Measurements from ENCODE around the gene PROSER2.

Gene PROSER2

GRCh38 chr10:11870900-11871400 is 47.8 kb downstream of the PROSER2 start:
- DNase-seq = no peak

GRCh38 chr10:11871466-11871865 is 48.3 kb downstream of the PROSER2 start:
- DNase-seq = no peak

GRCh38 chr10:11874568-11875493 is 51.7 kb downstream of the PROSER2 start:
- DNase-seq = no peak

- no peak for DNase-seq
These were observed 52.5 kb downstream of the PROSER2 start for GRCh38 chr10:11875494-11876281.

- DNase-seq = no peak
These were observed 53.2 kb downstream of the PROSER2 start for GRCh38 chr10:11876324-11876723.

GRCh38 chr10:11876805-11877590 is 53.8 kb downstream of the PROSER2 start:
- no peak for DNase-seq

DNA sequence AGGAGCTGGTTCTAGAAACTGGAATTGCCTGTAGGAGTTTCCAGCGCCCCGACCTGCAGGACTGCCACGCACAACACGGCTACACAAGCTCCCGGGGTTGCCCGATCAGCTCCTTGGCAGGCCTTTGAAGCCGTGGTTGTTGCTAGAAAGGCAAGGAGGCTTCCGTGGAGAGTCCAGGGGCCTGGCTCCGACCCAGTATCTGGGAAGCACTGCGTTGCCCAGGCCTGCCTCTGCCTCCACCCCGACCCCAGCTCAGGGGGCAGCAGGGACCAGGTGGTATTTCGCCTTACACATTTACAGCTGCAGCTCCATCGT is 54.4 kb downstream of the PROSER2 start:
- no peak for DNase-seq

- DNase-seq = no peak
These were observed 55.6 kb downstream of the PROSER2 start for GRCh38 chr10:11878776-11879175.

DNA sequence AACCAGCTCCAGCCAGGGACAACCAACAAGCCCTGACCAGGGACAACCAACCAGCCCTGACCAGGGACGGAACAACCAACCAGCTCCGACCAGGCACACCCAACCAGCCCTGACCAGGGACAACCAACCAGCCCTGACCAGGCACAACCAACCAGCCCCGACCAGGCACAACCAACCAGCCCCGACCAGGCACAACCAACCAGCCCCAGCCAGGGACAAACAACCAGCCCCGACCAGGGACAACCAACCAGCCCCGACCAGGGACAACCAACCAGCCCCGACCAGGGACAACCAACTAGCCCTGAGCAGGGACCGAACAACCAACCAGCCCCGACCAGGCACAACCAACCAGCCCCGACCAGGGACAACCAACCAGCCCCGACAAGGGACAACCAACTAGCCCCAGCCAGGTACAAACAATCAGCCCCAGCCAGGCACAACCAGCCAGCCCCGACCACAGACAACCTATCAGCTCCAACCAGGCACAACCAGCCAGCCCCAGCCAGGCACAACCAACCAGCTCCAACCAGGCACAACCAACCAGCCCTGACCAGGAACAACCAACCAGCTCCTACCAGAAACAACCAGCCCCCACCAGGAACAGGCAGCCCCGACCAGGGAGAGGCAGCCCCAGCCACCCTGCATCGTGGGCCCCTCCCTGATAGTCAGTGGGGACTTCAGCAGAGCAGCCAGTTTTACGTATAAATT is 56.4 kb downstream of the PROSER2 start:
- DNase-seq = no peak

DNA sequence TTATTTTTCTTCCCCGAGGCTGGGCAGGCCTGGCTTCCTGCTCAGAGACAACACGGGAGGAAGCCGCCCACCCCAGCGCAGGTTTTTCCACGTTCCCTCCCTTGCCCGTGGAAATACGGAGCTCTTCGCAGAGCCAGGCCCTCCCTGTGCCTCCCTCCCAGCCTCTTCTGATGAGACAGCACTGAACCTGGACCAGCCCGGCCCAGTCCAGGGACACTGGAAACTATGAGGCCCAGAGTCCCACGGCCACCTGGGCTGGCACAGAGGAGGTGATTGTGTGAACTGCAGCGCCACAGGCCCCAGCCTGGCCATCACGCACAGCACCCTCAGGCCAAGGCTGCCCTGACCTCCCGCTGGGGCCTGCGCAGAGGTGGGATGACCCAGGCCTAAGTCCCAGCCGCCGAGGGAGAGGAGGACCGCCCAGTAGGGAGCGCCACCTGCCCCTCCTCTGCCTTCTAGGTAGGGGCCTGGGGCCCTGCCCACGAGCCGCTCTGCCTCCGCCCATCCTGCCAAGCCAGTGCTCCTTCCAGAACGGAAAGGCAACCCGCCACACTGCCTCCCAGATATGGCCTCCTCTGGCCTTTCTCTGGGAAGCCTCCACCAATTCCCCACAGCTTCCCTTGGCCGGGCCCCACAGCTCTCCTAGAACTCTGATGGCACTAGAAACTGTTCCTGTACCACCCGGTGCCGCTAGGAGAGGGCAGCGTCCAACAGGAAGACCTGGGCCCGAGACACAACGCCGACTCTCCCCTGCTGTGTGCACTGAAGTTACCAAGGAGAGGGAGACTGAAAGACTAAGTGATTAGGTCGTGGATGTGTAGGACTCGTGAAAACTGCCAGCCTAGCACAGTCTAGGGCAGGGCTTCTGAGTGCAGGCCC is 57.2 kb downstream of the PROSER2 start:
- DNase-seq = no peak

GRCh38 chr10:11881030-11881476 is 57.9 kb downstream of the PROSER2 start:
- no peak for DNase-seq

- DNase-seq = no peak
These were observed 58.6 kb downstream of the PROSER2 start for GRCh38 chr10:11881477-11882417.

GRCh38 chr10:11882646-11883375 is 59.7 kb downstream of the PROSER2 start:
- DNase-seq = no peak

- DNase-seq = no peak
These were observed 61.7 kb downstream of the PROSER2 start for GRCh38 chr10:11884706-11885423.

DNA sequence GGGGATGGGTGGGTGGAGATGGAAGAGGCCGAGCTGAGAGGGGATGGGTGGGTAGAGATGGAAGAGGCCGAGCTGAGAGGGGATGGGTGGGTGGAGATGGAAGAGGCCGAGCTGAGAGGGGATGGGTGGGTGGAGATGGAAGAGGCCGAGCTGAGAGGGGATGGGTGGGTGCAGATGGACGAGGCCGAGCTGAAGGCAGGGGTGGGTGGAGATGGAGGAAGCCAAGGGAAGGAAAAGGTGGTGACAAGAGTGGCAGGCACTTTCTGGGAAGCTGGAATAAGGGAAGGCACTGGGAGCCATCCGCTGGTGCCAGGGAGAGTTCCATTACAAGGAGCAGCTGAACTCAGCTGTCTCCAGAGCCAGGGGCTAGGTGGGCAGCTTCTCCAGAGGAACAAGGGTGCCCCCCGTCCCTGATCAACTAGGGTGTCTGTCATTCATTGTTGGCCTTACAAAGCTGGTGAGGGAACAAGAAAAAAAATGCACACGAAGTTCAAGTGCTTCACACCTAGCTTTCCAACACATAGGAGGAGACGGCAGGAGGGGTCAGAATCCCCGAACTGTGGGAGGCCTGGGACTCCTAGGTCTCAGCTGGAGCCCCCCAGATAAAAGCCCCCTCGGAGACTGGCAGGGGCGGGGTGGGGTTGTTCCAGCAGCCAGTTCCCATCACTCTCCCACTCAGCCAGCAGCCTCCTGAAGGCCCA is 62.4 kb downstream of the PROSER2 start:
- DNase-seq = no peak

DNA sequence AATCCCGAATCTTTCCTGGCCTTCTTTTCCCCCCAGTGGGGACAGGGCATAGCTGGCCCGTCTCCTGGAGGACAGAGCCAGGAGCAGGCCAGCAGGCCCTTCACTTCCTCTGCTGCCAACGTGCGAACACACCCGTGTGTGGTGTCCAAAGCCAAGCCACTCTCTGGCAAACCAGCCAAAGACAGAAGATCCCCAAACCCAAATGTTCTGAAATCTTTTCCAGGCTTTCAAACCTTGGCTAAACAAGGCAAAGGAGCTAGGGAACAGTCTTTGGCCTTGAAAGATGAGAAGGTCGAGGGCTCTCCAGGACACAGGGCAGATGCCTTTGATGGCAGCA is 63.0 kb downstream of the PROSER2 start:
- no peak for DNase-seq

GRCh38 chr10:11886851-11887250 is 63.7 kb downstream of the PROSER2 start:
- DNase-seq = no peak

Data from NCI-H1694 (cell line).